GM18951 (cell line): Measurements from ENCODE around the gene PAQR7.

Experiments
- POLR2A ChIP-seq: IDR thresholded peaks from 4 replicates; pipeline ENCODE4 v1.6.1; 2011; ENCODE audit warnings: mild to moderate bottlenecking; ENCODE audit not compliant: insufficient read length, insufficient read depth; ENCODE audit errors: extremely low read depth
- in situ Hi-C: fragments of 300-500 bp; cut with MboI; formaldehyde crosslinking; loops from one replicate; pipeline ENCODE4 v1.12.0; 2022; ENCODE audit warnings: low sequenced_read_pairs, mixed read lengths, inconsistent platforms; ENCODE audit not compliant: unreplicated experiment

Gene PAQR7

GRCh38 chr1:25875154-25875855 is at the start of gene PAQR7:
Gene PAQR7 (minus strand): TSS chr1:25875708. CDS start chr1:25863839, 11,869 bp downstream.
- in situ Hi-C loops, result no loop called here
- TF ChIP-seq POLR2A, result peak; percentile 45

GRCh38 chr1:25924454-25924853 is 48.9 kb upstream of the PAQR7 start:
- TF ChIP-seq POLR2A, result no peak
- in situ Hi-C loops, result no loop called here

GRCh38 chr1:25922971-25923552 is 47.6 kb upstream of the PAQR7 start:
- in situ Hi-C loops, result no loop called here
- TF ChIP-seq POLR2A, result no peak

GRCh38 chr1:25922056-25922970 is 46.8 kb upstream of the PAQR7 start:
- no peak for TF ChIP-seq POLR2A
- in situ Hi-C loops, result no loop called here

- TF ChIP-seq POLR2A, result no peak
- in situ Hi-C loops, result no loop called here
Measured at GRCh38 chr1:25918615-25919014, 43.1 kb upstream of the PAQR7 start.

GRCh38 chr1:25917996-25918395 is 42.5 kb upstream of the PAQR7 start:
- in situ Hi-C loops, result no loop called here
- TF ChIP-seq POLR2A, result no peak

- no peak for TF ChIP-seq POLR2A
- in situ Hi-C loops, result no loop called here
Measured at GRCh38 chr1:25916460-25916859, 41.0 kb upstream of the PAQR7 start.

- TF ChIP-seq POLR2A, result no peak
- in situ Hi-C loops, result no loop called here
Measured at GRCh38 chr1:25914074-25914995, 38.8 kb upstream of the PAQR7 start.

GRCh38 chr1:25913206-25913605 is 37.7 kb upstream of the PAQR7 start:
- in situ Hi-C loops, result no loop called here
- TF ChIP-seq POLR2A, result no peak

- in situ Hi-C loops, result no loop called here
- TF ChIP-seq POLR2A, result no peak
Measured at GRCh38 chr1:25912076-25912831, 36.7 kb upstream of the PAQR7 start.

GRCh38 chr1:25911162-25911561 is 35.7 kb upstream of the PAQR7 start:
- in situ Hi-C loops, result no loop called here
- no peak for TF ChIP-seq POLR2A

GRCh38 chr1:25909040-25909439 is 33.5 kb upstream of the PAQR7 start:
- no peak for TF ChIP-seq POLR2A
- in situ Hi-C loops, result no loop called here

- in situ Hi-C loops, result no loop called here
- no peak for TF ChIP-seq POLR2A
Measured at GRCh38 chr1:25908161-25908560, 32.7 kb upstream of the PAQR7 start.
